K562 (cell line): ENCODE results near the gene CNBD2. TPM values are rescaled to one million over a fixed set of nuclear protein-coding genes. Genes with fewer than 3 reads are reported as not detected.

Source experiments
- DACH1 ChIP-seq: fragments of 450-650 bp; IDR thresholded peaks from 2 replicates; pipeline ENCODE4 v1.6.1; 2018; ENCODE audit not compliant: partially characterized antibody
- ELF2 ChIP-seq: fragments of 250-450 bp; sonication (Bioruptor Pico); IDR thresholded peaks from 2 replicates; pipeline ENCODE4 v1.5.0; 2021; ENCODE audit warnings: mild to moderate bottlenecking
- FOXJ2 ChIP-seq: fragments of 200-800 bp; sonication (Bioruptor generic); IDR thresholded peaks from 2 replicates; pipeline ENCODE4 v1.6.1; 2016; ENCODE audit warnings: missing genetic modification characterization, missing compliant biosample characterization
- MTF1 ChIP-seq: fragments of 250-450 bp; sonication (Bioruptor Pico); IDR thresholded peaks from 2 replicates; pipeline ENCODE4 v1.9.0; 2021; ENCODE audit warnings: moderate library complexity, mild to moderate bottlenecking, inconsistent platforms, borderline replicate concordance
- NFIC ChIP-seq: fragments of 450-650 bp; IDR thresholded peaks from 2 replicates; pipeline ENCODE4 v1.6.1; 2017; ENCODE audit warnings: mild to moderate bottlenecking, inconsistent platforms
- SMARCA4 ChIP-seq: fragments of 450-650 bp; IDR thresholded peaks from 2 replicates; pipeline ENCODE4 v1.6.1; 2016
- U2AF1 ChIP-seq: fragments of 200-400 bp; formaldehyde crosslinking; optimal IDR thresholded peaks from 2 replicates; pipeline ENCODE3; 2017; ENCODE audit warnings: mild to moderate bottlenecking, low read depth, low read length, moderate library complexity
- ZNF239 ChIP-seq: fragments of 250-450 bp; sonication (Bioruptor Pico); IDR thresholded peaks from 2 replicates; pipeline ENCODE4 v1.4.0; 2020; ENCODE audit warnings: mild to moderate bottlenecking
- ZNF316 ChIP-seq: fragments of 450-650 bp; IDR thresholded peaks from 2 replicates; pipeline ENCODE4 v1.6.1; 2016
- ZNF699 ChIP-seq: fragments of 250-450 bp; sonication (Bioruptor Pico); IDR thresholded peaks from 2 replicates; pipeline ENCODE4 v1.8.0; 2021; ENCODE audit warnings: mild to moderate bottlenecking, moderate library complexity; ENCODE audit not compliant: insufficient replicate concordance
- polyA plus RNA-seq, 8 experiments: library from polyadenylated mRNA; depleted of rRNA in 4 of 8; stranded (reverse) in 5 of 8; unstranded in 3 of 8; fragments of >200 nt; fragmentation: Nextera tagmentation in 2 of 8; fragmentation: Illumina TruSeq in 1 of 8; extraction: Ambion mirVana in 2 of 8; extraction: Trizol in 1 of 8; gene quantifications; 2 replicates each; pipeline versions ENCODE4 v1.2.1 to v1.2.3, GENCODE V29; 2011 to 2014; ENCODE audit warnings: inconsistent platforms in 1 of 8, missing spikeins in 1 of 8
- total RNA-seq, 7 experiments: library from RNA; depleted of rRNA in 6 of 7; stranded (reverse); fragments of >200 nt in 6 of 7; fragmentation: Illumina TruSeq in 2 of 7; extraction: Trizol in 2 of 7; gene quantifications; 2 replicates each; pipeline versions ENCODE4 v1.2.1 to v1.2.3, GENCODE V29; 2011 to 2021; ENCODE audit warnings: low replicate concordance in 1 of 7
- TF ChIP-seq, protein P1 (sequence below): fragments of 250-450 bp; sonication (Bioruptor Pico); IDR thresholded peaks from 2 replicates; pipeline ENCODE4 v1.5.0; 2020; ENCODE audit warnings: mild to moderate bottlenecking
- TF ChIP-seq, protein P2 (sequence below): fragments of 250-450 bp; sonication (Bioruptor Pico); IDR thresholded peaks from 2 replicates; pipeline ENCODE4 v1.8.0; 2022; ENCODE audit warnings: inconsistent platforms, mild to moderate bottlenecking, moderate library complexity, borderline replicate concordance
- TF ChIP-seq, protein P3 (sequence below): fragments of 250-450 bp; sonication (Bioruptor Pico); IDR thresholded peaks from 2 replicates; pipeline ENCODE4 v1.5.0; 2021; ENCODE audit warnings: mild to moderate bottlenecking, moderate library complexity
- TF ChIP-seq, protein P4 (sequence below): fragments of 450-650 bp; IDR thresholded peaks from 2 replicates; pipeline ENCODE4 v1.6.1; 2017; ENCODE audit warnings: antibody characterized with exemption
- TF ChIP-seq, protein P5 (sequence below): fragments of 250-450 bp; sonication (Bioruptor Pico); IDR thresholded peaks from 2 replicates; pipeline ENCODE4 v1.9.0; 2021; ENCODE audit warnings: mild to moderate bottlenecking, inconsistent platforms
- TF ChIP-seq, protein P6 (sequence below): fragments of 250-450 bp; sonication (Bioruptor Pico); IDR thresholded peaks from 2 replicates; pipeline ENCODE4 v1.6.1; 2021; ENCODE audit warnings: mild to moderate bottlenecking

The CNBD2 gene
- total and polyA plus RNA-seq, 9 of the 15 experiments (the other 6 are each of a cell fraction or from before 2014, with no cell fraction given): 3.2 to 17.5 (median 5.3) TPM

DNA sequence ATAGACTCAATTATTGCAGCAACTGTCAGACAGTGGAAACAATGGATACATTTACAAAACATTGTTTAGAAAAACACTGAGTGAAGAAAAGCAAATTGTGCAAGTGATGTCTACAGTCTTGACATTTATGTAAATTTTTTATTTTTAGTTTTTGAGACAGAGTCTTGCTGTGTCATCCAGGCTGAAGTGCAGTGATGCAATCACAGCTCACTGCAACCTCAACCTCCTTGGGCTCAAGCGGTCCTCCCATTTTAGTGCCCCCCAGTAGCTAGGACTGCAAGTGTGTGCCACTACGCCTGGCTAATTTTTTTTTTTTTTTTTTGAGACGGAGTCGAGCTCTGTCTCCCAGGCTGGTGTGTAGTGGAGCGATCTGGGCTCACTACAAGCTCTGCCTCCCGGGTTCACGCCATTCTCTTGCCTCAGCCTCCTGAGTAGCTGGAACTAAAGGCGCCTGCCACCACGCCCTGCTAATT lies 9.7 kb downstream of the CNBD2 start (continued):
- TF ChIP-seq, protein P1, sequence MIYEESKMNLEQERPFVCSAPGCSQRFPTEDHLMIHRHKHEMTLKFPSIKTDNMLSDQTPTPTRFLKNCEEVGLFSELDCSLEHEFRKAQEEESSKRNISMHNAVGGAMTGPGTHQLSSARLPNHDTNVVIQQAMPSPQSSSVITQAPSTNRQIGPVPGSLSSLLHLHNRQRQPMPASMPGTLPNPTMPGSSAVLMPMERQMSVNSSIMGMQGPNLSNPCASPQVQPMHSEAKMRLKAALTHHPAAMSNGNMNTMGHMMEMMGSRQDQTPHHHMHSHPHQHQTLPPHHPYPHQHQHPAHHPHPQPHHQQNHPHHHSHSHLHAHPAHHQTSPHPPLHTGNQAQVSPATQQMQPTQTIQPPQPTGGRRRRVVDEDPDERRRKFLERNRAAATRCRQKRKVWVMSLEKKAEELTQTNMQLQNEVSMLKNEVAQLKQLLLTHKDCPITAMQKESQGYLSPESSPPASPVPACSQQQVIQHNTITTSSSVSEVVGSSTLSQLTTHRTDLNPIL: no peak
- no peak for TF ChIP-seq DACH1
- TF ChIP-seq ZNF699 (CRISPR knock-in tag): no peak
- TF ChIP-seq, protein P2, sequence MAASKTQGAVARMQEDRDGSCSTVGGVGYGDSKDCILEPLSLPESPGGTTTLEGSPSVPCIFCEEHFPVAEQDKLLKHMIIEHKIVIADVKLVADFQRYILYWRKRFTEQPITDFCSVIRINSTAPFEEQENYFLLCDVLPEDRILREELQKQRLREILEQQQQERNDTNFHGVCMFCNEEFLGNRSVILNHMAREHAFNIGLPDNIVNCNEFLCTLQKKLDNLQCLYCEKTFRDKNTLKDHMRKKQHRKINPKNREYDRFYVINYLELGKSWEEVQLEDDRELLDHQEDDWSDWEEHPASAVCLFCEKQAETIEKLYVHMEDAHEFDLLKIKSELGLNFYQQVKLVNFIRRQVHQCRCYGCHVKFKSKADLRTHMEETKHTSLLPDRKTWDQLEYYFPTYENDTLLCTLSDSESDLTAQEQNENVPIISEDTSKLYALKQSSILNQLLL (CRISPR knock-in tag): no peak
- TF ChIP-seq FOXJ2 (tag): no peak
- TF ChIP-seq, protein P3, sequence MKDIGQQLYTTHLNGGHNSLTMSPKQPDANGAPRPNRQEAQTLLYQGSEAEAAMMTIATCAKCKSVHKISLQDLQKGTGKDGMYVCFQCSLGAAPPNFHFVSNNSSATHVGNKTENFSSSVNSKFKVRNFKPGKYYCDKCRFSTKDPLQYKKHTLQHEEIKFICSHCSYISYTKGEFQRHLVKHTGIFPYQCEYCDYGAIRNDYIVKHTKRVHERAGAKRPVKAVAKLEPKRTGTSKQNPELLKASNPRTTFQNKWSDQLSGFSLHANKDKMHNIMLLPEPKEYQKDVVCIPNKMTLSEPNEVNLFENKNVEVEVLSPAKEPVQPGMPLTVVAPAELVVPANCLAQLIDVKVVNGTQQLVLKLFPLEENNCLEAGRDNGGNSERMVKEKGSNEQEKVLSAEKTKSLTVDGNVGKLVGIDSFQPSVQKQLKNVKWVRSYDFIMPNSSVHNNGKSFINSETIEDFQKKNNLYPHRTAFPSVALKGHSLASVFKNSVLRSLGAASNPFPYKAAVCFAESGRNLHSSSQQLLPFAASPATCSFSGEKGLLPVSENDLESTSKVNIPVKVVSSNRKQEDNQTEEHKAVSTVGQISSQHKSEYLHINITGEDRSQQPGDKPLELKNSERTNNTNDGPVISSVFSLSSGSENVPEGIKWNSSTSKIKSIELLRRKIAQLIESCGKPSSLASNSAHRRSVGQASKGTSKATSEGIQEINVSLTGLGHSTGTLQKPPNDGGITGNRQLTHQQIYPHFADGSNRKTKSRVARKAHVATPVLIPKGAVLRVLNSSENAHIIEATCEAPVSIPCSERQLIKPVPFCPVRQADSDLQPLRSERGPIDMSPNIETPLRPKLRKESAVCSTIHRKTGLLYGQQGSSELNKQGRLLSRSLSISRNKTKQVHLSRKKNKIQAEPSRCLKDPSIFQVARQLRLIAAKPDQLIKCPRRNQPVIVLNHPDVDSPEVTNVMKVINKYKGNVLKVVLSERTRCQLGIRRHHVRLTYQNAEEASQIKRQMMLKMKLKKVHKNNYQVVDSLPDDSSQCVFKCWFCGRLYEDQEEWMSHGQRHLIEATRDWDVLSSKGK (CRISPR knock-in tag): no peak
- TF ChIP-seq SMARCA4: peak; percentile 61; the same call in 1 of the 2 replicates
- peak; percentile 79 for TF ChIP-seq ZNF316
- TF ChIP-seq NFIC: no peak
- TF ChIP-seq ELF2 (CRISPR knock-in tag): no peak
- TF ChIP-seq, protein P4, sequence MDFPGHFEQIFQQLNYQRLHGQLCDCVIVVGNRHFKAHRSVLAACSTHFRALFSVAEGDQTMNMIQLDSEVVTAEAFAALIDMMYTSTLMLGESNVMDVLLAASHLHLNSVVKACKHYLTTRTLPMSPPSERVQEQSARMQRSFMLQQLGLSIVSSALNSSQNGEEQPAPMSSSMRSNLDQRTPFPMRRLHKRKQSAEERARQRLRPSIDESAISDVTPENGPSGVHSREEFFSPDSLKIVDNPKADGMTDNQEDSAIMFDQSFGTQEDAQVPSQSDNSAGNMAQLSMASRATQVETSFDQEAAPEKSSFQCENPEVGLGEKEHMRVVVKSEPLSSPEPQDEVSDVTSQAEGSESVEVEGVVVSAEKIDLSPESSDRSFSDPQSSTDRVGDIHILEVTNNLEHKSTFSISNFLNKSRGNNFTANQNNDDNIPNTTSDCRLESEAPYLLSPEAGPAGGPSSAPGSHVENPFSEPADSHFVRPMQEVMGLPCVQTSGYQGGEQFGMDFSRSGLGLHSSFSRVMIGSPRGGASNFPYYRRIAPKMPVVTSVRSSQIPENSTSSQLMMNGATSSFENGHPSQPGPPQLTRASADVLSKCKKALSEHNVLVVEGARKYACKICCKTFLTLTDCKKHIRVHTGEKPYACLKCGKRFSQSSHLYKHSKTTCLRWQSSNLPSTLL: no peak
- TF ChIP-seq, protein P5, sequence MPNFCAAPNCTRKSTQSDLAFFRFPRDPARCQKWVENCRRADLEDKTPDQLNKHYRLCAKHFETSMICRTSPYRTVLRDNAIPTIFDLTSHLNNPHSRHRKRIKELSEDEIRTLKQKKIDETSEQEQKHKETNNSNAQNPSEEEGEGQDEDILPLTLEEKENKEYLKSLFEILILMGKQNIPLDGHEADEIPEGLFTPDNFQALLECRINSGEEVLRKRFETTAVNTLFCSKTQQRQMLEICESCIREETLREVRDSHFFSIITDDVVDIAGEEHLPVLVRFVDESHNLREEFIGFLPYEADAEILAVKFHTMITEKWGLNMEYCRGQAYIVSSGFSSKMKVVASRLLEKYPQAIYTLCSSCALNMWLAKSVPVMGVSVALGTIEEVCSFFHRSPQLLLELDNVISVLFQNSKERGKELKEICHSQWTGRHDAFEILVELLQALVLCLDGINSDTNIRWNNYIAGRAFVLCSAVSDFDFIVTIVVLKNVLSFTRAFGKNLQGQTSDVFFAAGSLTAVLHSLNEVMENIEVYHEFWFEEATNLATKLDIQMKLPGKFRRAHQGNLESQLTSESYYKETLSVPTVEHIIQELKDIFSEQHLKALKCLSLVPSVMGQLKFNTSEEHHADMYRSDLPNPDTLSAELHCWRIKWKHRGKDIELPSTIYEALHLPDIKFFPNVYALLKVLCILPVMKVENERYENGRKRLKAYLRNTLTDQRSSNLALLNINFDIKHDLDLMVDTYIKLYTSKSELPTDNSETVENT: no peak
- no peak for TF ChIP-seq ZNF239
- TF ChIP-seq, protein P6, sequence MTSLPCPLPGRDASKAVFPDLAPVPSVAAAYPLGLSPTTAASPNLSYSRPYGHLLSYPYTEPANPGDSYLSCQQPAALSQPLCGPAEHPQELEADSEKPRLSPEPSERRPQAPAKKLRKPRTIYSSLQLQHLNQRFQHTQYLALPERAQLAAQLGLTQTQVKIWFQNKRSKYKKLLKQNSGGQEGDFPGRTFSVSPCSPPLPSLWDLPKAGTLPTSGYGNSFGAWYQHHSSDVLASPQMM: no peak
- TF ChIP-seq MTF1 (CRISPR knock-in tag): no peak
- no peak for TF ChIP-seq U2AF1
